ENCODE measurements around the gene RING1.

- TF ChIP-seq CTCF (conservative IDR thresholded peaks at IDR 0.05; ENCODE audit: low read length) (no peak), EZH2phosphoT487 (IDR thresholded peaks at IDR 0.05; ENCODE audit: borderline replicate concordance, low read depth, low read length) (no peak)
These were observed 19.1 kb upstream of the RING1 start for GRCh38 chr6:33189164-33189563.
